Epithelial cell of proximal tubule (primary cell): ENCODE results near the gene RANBP17. TPM values are rescaled to one million over a fixed set of nuclear protein-coding genes. Genes with fewer than 3 reads are reported as not detected.
"Not testable (repeated sequence)": the region's sequence is repeated elsewhere in the genome, so short reads cannot be mapped to it uniquely, and the experiment has no call there.

Experiments used
- DNase-seq: peaks from one replicate; pipeline ENCODE4 v3.0.0-alpha.2; 2011; ENCODE audit warnings: low read depth
- H3K4me3 ChIP-seq: 2 replicates; pipeline ENCODE4 v1.5.1; 2011; ENCODE audit warnings: low read depth, mild to moderate bottlenecking, low read length
- CTCF ChIP-seq: conservative IDR thresholded peaks from 2 replicates; pipeline ENCODE4 v1.5.1; 2012; ENCODE audit warnings: low read depth, mild to moderate bottlenecking, low read length
- total RNA-seq: library from RNA; depleted of rRNA; stranded (reverse); fragments of >200 nt; gene quantifications from 2 replicates; pipeline ENCODE4 v1.2.3, GENCODE V29; 2015

Gene RANBP17
- total RNA-seq, 1 donor from 2014 or later: 15.0 TPM

GRCh38 chr5:170937914-170938313 lies 76.1 kb downstream of the RANBP17 start:
- DNase-seq: no peak
- no peak overlapping the region for H3K4me3 ChIP-seq
- TF ChIP-seq CTCF: no peak

DNA sequence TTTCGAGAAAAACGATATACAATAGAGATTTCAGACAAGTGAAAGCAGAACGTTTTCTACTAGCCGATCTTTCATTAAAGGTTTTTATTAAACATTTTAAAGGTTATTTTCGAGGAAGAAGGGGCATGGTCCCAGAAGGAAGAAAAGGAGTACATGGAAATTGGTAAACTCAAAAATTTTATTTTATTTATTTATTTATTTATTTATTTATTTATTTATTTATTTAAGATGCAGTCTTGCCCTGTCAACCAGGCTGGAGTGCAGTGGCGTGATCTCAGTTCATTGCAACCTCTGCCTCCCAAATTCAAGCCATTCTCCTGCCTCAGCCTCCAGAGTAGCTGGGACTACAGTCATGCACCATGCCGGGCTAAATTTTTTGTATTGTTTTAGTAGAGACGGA lies 77.4 kb downstream of the RANBP17 start:
- no peak for DNase-seq
- H3K4me3 ChIP-seq: no peak overlapping the region
- no peak for TF ChIP-seq CTCF

- no peak for TF ChIP-seq CTCF
- no peak for DNase-seq
- no peak overlapping the region for H3K4me3 ChIP-seq
Observed at GRCh38 chr5:170941788-170942187, 80.0 kb downstream of the RANBP17 start.

DNA sequence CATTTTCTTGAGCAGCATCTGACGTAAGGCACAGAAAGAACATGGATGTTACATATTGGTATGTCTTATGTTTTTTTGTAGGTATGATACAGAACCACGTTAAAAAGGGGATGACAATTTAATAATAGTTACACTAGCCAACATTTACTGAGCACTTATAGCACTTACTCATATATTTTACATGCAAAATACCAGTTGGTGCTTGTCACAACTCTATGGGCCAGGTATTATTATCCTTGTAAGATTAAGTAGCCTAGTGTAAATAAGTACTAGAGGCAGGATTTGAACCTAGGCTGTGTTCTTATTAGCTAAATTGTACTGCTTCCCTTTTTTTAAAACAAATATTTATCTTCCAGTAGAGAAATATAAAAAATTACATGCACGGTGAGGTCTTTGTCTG lies 83.5 kb downstream of the RANBP17 start:
- no peak for DNase-seq
- no peak overlapping the region for H3K4me3 ChIP-seq
- TF ChIP-seq CTCF: no peak

DNA sequence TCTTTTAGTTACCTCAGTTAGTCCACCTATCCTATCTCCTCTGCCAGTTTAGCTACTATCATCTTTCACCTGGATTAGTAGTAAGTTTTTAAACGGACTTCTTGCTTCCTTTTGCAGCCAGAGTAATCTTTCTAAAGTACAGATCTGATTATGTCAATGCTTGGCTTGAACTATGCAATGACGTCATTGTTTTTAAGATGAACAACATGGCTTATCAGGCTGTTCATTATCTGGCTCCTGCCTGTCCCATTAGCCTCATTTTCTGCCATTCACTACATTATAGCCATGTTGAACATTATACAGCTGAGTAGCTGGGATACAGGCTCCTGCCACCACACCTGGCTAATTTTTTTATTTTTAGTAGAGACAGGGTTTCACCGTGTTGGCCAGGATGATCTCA lies 98.7 kb downstream of the RANBP17 start:
- no peak for DNase-seq
- no peak for TF ChIP-seq CTCF

DNA sequence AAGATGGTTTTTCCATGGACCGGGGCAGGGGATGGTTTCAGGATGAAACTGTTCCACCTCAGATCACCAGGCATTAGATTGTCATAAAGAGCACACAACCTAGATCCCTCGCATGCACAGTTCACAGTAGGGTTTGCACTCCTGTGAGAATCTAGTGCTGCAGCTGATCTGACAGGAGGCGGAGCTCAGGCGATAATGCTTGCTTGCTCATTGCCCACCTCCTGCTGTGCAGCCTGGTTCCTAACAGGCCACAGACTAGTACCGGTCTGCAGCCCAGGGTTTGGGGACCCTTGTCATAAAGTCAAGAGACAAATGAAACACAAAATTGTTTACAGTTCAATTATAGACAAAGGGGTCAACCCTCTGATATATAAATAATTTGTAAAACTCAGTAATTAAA lies 101.7 kb downstream of the RANBP17 start:
- TF ChIP-seq CTCF: no peak
- no peak overlapping the region for H3K4me3 ChIP-seq
- no peak for DNase-seq

More for the DNA sequence above, 98.7 kb downstream of the RANBP17 start:
- H3K4me3 ChIP-seq: no peak overlapping the region

DNA sequence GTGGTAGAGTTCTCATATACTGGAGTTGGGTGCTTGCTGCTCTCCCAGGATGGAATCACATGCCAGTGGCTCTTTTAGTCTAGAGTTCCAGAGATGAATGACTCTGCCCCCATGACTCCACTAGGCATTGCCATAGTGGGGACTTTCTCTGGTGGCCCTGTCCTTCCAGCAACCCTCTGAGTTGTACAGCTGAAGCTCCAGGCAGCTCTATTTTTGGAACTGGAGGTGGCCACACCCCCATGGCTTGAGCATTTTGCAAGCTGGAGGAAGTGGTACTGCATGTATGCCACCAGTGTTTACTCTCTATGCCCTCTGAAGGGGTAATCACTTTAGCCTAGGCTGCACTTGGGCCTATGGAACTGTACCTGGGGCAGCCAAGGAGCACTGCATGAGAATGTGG lies 112.6 kb downstream of the RANBP17 start:
- H3K4me3 ChIP-seq: no peak overlapping the region
- DNase-seq: no peak
- no peak for TF ChIP-seq CTCF

GRCh38 chr5:170980261-170980660 lies 118.4 kb downstream of the RANBP17 start:
- DNase-seq, H3K4me3 ChIP-seq: not testable (repeated sequence)
